T47D (cell line): ENCODE results near the gene CLINT1.
A peak's percentile ranks its signal among the peaks of the same experiment; 100 is the strongest.

Source experiments
- DNase-seq, 2 experiments: peaks; one replicate each; pipeline versions ENCODE4 v3.0.0 to v3.0.0-alpha.2; 2011 to 2012; ENCODE audit warnings: low read depth in 1 of 2, low spot score in 1 of 2
- JUND ChIP-seq: IDR thresholded peaks from 2 replicates; pipeline ENCODE4 v1.6.1; 2012; ENCODE audit warnings: low read depth
- in situ Hi-C: cut with HindIII; loops from 2 replicates; pipeline ENCODE4 v1.10.0; 2016; ENCODE audit warnings: low sequenced_read_pairs, low pct_unique_long_range_greater_than_20kb

Gene CLINT1

GRCh38 chr5:157779221-157779620 is 79.7 kb downstream of the CLINT1 start:
- DNase-seq, result no peak
- in situ Hi-C loops, result no loop called here
- no peak for TF ChIP-seq JUND

- no peak for DNase-seq
- in situ Hi-C loops, result no loop called here
- TF ChIP-seq JUND, result no peak
These were observed 80.7 kb downstream of the CLINT1 start for GRCh38 chr5:157778121-157778805.

GRCh38 chr5:157772127-157772526 is 86.8 kb downstream of the CLINT1 start:
- TF ChIP-seq JUND, result no peak
- DNase-seq, result no peak
- in situ Hi-C loops, result no loop called here

DNA sequence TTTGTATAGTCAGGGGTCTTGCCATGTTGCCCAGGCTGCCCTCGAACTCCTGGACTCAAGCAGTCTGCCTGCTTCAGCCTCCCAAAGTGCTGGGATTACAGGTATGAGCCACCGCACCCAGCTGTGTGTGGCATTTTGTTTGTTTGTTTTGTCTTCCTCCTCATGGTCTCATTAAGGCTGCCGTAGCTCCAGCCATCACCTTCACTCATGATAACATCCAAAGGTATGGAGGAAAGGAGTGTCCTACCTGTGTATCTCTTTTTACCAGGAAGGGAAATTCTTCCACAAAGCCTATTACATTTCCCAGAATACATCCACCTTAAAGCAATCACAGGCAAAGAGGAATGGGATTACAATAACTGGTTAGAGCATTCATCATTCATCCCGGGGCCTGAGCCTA is 88.3 kb downstream of the CLINT1 start:
- in situ Hi-C loops, result no loop called here
- DNase-seq, result no peak
- TF ChIP-seq JUND, result no peak

DNA sequence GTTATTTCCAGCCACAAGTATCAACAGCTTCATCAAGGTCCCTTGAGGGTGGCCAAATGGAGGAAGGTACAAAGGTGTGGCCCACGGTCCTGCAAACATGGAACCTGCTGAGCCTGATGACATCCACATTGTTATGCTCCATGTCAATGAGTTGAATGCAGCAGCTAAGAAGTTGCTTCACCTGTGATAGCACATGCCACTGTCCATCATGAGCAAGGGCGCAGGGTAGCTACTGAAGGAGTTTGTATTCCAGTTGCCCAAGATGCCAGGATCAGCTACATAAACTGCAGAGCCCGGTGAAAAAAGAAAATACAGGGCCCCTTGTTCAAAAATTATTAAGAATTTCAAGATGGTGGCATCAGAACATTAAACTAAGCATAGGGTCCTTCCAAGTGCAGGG is 91.3 kb downstream of the CLINT1 start:
- in situ Hi-C loops, result no loop called here
- TF ChIP-seq JUND, result no peak
- DNase-seq, result no peak

DNA sequence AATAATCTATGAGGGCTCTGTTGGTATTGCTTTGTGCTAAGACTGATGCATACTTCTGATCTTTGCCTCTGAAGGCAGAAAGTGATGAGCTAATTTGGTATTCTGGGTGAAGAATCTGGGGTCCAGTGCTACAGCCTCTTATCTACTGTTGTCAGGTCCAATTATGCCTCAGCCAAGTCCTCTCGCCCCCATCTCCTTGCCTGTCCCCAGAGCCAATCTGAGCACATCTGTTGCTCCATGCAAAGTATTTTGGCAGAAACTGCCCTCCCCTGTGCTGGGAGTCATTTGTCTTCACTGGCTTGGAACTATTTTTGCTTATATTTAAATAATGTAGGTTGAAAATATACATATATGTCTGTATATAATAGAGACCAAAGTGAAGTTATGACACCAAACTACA is 92.0 kb downstream of the CLINT1 start:
- in situ Hi-C loops, result no loop called here
- TF ChIP-seq JUND, result no peak
- DNase-seq, result no peak

DNA sequence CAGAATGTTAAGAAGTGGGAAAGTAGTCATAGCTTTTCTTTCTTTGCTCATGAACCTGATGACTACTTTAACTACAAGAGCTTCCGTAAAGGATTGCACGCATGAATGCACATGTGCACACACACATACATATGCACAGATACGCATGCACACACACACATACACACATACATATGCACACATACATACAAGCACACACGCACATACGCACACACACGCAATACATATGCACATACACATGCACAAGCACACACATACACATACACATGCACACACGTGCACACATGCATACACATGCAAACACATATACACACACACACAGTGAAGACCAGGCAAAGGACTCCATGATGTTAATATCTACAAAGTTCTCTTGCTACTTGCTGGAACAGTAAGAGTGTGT is 92.5 kb downstream of the CLINT1 start:
- TF ChIP-seq JUND, result no peak
- DNase-seq, result no peak
- in situ Hi-C loops, result no loop called here

- DNase-seq, result no peak
- in situ Hi-C loops, result no loop called here
These were observed 94.4 kb downstream of the CLINT1 start for GRCh38 chr5:157764531-157764930.

GRCh38 chr5:157761690-157762621 is 97.0 kb downstream of the CLINT1 start:
- in situ Hi-C loops, result no loop called here
- DNase-seq, result peak; percentile 73 to 81
- no peak for TF ChIP-seq JUND

More at GRCh38 chr5:157764531-157764930, 94.4 kb downstream of the CLINT1 start:
- no peak for TF ChIP-seq JUND

DNA sequence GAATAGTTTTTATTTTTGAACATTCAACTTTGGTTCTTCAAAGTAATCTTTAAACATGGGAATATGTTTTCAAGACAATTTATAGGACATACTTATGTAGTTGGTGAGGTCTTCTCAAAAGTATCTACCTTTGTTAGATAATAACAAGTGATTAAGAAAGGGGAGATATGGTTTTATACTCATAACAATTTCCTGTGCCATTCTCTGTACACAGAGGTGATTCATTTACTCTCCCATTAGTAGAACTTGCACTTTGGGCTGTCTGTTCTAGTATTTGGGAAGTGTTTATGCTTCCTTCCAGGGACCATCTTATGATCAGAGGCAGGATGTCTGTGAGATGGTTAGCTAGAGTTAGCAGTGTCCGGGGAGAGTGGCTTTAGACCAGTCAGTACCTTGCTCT is 100.2 kb downstream of the CLINT1 start:
- TF ChIP-seq JUND, result no peak
- in situ Hi-C loops, result no loop called here
- no peak for DNase-seq

DNA sequence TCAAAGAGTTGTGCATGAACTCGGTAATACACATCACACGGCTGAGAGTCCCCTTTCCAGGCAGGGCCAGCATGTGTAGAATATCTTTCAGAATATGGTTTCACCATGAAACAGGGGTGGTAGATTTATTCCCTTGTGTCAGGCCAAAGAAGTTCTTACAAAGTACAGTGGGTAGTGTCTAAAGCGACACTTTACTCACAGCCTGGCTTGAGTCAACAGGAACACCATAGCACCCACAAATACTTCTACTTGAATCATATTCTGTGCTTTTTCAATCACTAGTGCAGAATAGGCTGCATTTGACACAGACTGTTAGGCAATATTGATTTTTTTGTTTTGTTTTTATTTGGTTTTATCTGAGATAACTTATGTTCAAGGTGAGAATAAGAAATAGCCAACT is 102.8 kb downstream of the CLINT1 start:
- in situ Hi-C loops, result no loop called here
- no peak for TF ChIP-seq JUND
- DNase-seq, result no peak

DNA sequence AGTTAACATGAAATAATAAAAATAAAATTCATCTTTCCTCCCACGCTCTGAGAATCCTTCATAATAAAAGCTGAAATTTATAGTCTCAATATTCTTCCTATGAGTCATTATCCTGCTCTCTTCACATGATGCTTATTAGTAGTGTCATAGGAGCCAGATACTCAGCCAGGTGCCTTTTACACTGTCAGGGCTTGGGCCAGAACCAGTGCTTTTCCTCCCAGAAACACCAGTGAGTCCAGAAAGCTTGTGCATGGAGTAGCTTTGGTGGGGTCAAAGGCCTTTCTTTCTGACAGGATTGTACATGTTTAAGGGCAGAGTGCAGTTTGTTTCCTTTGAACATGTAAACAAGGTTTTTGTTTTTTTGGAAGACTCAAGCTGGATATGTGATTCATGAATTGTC is 108.6 kb downstream of the CLINT1 start:
- DNase-seq, result no peak
- in situ Hi-C loops, result no loop called here
- no peak for TF ChIP-seq JUND

GRCh38 chr5:157749462-157749799 is 109.5 kb downstream of the CLINT1 start:
- DNase-seq, result no peak
- no peak for TF ChIP-seq JUND
- in situ Hi-C loops, result no loop called here
